Fibroblast of skin of left biceps (primary cell): ENCODE results near the gene CPLX1.
"Not testable (repeated sequence)": the region's sequence is repeated elsewhere in the genome, so short reads cannot be mapped to it uniquely, and the experiment has no call there.

ENCODE experiments used
- DNase-seq, 2 experiments: peaks; one replicate each; pipeline ENCODE4 v3.0.0-alpha.2; 2013; ENCODE audit warnings: low read depth in 2 of 2

Gene CPLX1

GRCh38 chr4:776743-777441, 49.0 kb downstream of the CPLX1 start:
- DNase-seq, result no peak

DNA sequence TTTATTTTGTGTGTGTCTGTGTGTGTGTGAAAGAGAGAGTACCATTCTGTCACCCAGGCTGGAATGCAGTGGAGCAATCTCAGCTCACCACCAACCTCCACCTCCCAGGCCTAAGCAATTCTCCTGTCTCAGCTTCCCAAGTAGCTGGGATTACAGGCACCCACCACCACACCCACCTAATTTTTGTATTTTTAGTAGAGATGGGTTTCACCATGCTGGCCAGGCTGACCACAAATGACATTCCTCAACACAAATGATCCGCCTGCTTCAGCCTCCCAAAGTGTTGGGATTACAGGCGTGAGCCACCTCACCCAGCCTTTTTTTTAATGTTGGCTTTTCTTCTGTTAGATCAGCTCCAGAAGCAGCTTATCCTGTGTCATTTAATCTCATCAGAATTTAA, 50.4 kb downstream of the CPLX1 start:
- not testable (repeated sequence) for DNase-seq

GRCh38 chr4:774419-775092, 51.4 kb downstream of the CPLX1 start:
- DNase-seq, result not testable (repeated sequence)

- no peak for DNase-seq
Observed at GRCh38 chr4:773214-773613, 52.7 kb downstream of the CPLX1 start.

- no peak for DNase-seq
Observed at GRCh38 chr4:772776-773175, 53.2 kb downstream of the CPLX1 start.

DNA sequence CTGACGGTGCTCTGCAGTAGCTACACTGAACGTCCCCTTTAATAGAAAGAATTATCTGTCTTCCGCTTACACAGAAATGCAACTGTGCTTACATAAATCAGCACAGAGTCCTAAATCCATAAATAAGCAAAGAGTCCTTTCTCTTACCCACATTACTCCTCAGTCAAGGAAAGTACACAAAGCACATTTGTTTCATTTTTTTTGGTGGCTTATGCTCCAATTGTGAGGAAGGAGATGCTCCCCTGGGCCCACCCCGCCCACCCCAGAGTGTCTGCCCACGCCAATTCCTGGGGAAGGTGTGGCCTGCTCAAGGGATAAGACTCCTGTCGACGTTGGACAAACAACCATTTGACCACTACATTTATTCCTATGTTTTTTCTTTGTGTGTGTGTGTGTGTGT, 53.8 kb downstream of the CPLX1 start:
- no peak for DNase-seq

- no peak for DNase-seq
Observed at GRCh38 chr4:771464-771863, 54.5 kb downstream of the CPLX1 start.

- DNase-seq, result no peak
Observed at GRCh38 chr4:770022-770421, 55.9 kb downstream of the CPLX1 start.

GRCh38 chr4:769511-769910, 56.4 kb downstream of the CPLX1 start:
- no peak for DNase-seq

DNA sequence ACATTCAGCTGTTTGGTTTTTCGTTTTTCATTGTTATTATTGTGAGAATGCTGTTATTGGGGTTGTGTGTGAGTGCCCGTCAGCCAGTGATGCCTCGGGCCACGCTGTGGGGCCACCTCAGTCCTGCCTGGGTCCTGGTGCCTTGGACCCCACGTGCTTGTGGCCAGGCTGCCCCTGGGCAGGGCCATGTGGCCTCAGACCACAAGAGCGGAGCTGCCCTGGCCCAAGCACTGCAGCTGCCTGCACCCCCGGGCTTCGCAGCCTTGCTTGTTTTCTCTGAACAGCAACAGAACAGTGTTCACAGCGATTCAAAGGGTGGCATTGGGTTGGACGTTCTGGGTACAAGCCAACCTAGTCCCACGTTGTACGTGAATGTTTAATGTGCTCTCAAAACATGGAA, 56.9 kb downstream of the CPLX1 start:
- no peak for DNase-seq

DNA sequence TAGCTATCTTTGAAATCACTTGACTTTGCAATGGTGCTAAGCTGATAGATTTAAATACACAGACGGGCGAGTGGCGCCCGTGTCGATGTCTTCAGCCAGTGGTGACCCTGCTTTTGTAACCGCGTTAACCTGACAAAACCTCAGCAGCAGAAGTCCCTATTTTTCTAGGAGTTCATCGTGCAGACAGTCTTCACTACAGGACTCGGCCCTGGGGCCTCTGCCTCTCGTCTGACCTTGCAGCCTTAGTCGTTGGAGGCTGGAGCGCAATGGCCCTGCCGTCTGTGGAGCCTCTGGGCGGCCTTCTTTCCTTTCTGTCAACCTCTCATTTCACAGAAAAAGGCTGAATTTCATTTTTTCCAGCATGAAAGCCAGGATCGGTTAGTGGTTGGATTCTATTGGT, 57.9 kb downstream of the CPLX1 start:
- DNase-seq, result no peak

DNA sequence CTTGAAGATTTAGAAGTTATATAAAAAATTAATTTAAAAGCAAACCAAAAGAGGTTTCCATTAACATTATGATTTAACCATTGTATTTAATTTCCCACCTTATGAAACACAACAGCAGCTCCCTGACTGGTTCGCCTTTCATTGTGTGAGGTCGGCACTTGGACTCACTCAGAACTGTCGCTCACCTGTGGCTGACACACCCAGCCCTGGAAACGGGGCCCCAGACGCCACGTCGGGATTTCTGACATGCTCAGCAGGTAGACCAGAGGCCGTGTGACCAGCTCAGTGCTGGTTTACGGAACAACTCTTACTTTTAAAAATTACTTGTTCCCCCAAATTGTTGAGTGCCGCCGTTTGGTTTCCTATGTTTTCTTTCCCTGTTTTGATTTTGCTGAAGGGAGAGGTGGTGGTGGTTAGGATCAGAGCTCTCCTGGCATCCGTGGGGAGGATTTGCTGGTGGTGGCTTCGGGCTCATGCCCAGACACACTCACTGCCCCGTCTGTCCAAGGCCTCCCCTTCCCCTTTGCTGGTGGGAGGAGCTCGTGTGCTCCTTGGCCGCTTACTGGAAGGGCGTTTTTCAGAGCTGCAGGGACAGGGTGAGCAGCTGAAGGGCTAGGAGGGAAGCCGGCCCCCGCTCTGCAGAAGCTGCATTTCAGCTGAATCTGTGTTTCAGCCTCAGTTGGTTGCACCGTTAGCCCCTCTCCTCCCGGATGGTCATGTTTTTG, 59.2 kb downstream of the CPLX1 start:
- DNase-seq, result no peak

GRCh38 chr4:766152-766515, 59.8 kb downstream of the CPLX1 start:
- no peak for DNase-seq

GRCh38 chr4:764405-765169, 61.3 kb downstream of the CPLX1 start:
- no peak for DNase-seq

DNA sequence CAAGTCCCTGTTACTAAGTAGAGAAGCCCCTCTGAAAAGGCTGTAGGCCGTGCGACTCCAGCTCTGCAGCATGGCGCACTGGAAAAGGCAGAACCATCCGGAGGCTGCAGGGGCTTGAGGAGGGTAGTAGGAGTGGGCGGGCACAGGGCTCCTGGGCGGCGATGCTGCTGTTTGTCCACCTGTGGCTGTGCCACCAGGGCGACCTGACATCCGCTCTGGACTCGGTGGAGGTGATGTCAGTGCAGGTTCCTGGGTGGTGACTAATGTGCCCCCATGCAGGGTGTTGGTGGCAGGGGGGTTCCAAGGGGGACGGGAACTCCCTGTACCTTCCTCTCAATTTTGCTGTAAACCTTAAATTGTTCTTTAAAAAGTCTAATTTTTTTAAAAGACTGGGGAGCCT, 62.0 kb downstream of the CPLX1 start:
- no peak for DNase-seq

DNA sequence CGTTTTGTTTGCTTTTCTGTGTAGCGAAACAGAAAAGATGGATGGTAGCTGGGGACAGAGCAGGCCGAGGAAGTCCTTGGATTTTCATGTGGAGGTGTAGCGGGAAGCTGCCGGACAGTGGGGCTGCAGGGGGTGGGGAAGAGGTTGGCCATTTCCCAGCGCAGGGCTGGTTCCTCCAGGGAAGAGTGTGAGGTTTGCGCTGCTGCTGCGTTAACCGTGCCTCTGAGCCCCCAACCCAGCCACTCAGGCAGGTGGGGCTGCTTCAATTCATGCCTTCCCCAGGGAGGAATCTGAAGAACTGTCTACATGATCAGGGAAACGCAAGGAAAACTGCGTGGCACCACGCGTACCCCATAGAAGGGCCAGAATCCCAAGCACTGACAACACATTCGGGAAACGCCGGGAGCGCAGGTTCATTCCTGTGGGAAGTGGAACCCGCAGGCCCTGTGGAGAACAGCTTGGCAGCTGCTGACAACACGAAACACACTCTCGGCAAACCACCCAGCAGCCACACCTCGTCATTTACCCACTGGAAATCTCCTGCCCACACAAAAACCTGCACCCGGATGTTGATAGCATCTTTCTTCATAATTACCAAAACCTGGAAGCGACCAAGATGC, 62.6 kb downstream of the CPLX1 start:
- DNase-seq, result no peak

GRCh38 chr4:762211-763190, 63.4 kb downstream of the CPLX1 start:
- DNase-seq, result no peak

GRCh38 chr4:761739-762138, 64.2 kb downstream of the CPLX1 start:
- DNase-seq, result no peak

DNA sequence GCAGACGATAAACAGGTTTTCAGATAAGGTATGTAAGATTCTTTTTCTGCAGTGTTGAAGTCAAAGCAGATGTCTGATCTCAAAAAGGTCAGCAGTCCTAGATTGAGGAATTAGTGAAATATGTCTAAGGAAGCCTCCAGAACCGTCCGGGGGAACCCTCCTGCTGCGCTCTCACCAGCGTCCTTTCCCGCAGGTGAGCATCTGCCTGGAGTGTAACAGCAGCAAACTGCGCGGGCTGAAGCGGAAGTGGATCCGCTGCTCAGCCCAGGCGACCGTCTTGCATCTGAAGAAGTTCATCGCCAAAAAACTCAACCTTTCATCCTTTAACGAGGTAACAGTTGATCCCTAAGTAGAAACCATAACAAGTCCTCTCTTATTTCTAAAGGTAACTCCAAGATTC, 64.8 kb downstream of the CPLX1 start:
- no peak for DNase-seq

- no peak for DNase-seq
Observed at GRCh38 chr4:760616-761015, 65.3 kb downstream of the CPLX1 start.

- not testable (repeated sequence) for DNase-seq
Observed at GRCh38 chr4:759810-760209, 66.1 kb downstream of the CPLX1 start.
